Measurements from ENCODE around the gene CPEB4. TPM values are rescaled to one million over a fixed set of nuclear protein-coding genes. Genes with fewer than 3 reads are reported as not detected.

The CPEB4 gene
- total RNA-seq, 1 donor from 2014 or later = 14.1 TPM

DNA sequence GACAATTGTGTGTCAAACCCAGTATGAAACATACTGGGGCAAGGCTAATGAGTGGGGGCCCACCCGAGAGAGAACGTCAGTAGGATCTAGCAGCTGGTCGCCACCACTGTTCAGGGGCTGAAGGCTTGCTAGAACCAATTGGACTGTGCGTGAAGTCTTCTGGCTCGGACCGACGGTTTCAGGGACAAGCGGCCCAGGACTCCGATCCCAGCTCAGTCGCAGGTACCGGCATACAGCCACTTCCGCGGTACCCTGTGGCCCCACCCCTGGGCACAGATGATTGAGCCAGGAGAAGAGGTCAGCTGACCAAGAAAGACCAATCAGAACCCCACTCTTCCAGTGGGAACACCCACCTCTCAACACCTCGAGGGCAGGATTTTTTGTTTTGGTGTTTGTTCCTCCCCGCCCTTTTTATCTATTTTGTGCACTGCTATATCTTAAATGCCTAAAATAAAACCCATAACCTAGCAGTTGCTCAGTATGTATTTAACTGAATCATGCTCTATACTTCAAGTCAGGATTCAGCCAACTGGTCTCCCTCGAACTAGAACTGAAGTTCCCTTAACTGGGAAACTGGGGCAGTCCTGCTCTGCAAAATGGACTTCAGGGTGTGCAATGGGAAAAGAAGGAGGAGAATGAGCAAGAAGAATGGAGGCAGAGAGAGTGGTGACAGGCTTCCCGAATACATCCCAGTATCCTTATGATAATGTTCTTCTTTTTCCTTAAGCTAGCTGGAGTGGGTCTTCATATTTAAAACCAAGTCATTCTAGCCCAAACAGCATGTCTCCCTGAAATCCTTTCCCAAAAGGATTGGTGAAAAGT lies 21.1 kb upstream of the CPEB4 start:
- DNase-seq (ENCODE audit: low spot score) = no peak
- Mint-ChIP-seq H3K4me1 (ENCODE audit: low read depth) (no peaks in the 10 kb centered on the region), H3K36me3 (ENCODE audit: low read depth) (no peaks in the 10 kb centered on the region)

DNA sequence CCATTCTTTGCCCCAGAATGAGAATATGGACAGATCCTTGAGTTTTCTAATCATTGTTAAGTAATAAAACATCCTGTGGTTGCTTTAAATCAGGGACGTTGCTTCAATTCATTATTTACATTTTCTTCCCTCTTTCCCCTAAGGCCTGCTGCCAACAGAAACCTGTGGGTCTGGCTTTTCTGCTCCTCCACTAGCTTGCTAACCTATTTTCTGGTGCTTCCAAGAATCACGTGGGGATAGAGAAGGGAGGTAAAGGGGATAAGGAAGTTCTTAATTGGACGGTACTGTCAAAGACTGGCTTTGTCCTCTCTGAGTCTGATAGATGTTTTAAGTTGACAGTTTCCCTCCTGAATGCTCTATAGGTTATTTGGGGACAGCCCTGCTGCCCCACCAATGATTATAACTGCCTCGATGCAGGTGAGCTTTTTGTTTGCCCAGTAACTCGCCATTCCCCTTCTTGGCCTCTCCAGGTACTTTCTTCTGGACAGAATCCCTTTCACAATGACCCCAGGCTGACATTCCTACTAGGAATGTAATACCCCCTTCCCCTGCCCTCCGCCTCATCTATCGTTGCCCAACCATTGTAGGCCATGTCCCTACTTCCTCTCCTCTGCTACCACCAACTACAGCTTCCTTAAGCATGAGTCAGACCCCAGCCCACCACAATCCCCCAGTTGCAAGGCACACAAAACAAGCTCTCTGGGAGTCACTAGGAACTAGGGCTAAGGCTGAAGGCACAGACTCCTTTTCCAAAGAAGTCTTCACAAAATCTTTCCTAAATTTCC lies 19.9 kb upstream of the CPEB4 start:
- peaks cover 10% of the 10 kb centered on the region for H3K27me3 Mint-ChIP-seq (ENCODE audit: insufficient read depth)
- H3K27ac Mint-ChIP-seq = no peak overlapping the region
- no peaks in the 10 kb centered on the region for H3K36me3 Mint-ChIP-seq (ENCODE audit: low read depth)
- no peaks in the 10 kb centered on the region for H3K9me3 Mint-ChIP-seq
- DNase-seq (ENCODE audit: low spot score) = no peak
- intact Hi-C loops (cut with micrococcal nuclease) = no loop called here
- H3K4me3 Mint-ChIP-seq = no peak overlapping the region
- H3K4me1 Mint-ChIP-seq (ENCODE audit: low read depth) = no peaks in the 10 kb centered on the region

More for the DNA sequence above, 21.1 kb upstream of the CPEB4 start:
- no peak overlapping the region for H3K27ac Mint-ChIP-seq
- intact Hi-C loops (cut with micrococcal nuclease) = no loop called here
- no peaks in the 10 kb centered on the region for H3K9me3 Mint-ChIP-seq
- H3K27me3 Mint-ChIP-seq (ENCODE audit: insufficient read depth) = peaks cover 8% of the 10 kb centered on the region
- H3K4me3 Mint-ChIP-seq = no peak overlapping the region

DNA sequence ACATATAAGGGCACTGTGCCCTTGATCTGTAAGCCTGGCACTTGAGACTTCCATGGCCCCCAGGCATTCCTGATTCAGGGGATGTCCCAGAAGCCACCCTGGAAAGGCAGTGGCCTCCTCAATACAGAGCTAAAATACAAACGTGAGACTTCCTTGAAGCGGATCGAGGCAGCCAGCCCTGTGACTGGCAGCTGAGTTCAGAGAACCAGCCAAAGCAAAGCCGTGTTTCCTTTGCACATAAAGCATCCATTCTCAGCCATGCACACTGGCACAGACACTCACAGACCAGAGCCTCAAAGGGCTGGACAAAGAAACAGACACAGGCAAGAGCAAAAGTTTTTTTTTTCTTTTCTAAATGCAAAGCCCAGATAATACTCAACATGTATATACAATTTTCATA lies 18.8 kb upstream of the CPEB4 start:
- Mint-ChIP-seq H3K36me3 (ENCODE audit: low read depth) (no peaks in the 10 kb centered on the region), H3K4me1 (ENCODE audit: low read depth) (no peaks in the 10 kb centered on the region), H3K27ac (no peak overlapping the region), H3K9me3 (no peaks in the 10 kb centered on the region), H3K4me3 (no peak overlapping the region), H3K27me3 (ENCODE audit: insufficient read depth) (peaks cover 10% of the 10 kb centered on the region)
- no peak for DNase-seq (ENCODE audit: low spot score)
- intact Hi-C loops (cut with micrococcal nuclease) = no loop called here

DNA sequence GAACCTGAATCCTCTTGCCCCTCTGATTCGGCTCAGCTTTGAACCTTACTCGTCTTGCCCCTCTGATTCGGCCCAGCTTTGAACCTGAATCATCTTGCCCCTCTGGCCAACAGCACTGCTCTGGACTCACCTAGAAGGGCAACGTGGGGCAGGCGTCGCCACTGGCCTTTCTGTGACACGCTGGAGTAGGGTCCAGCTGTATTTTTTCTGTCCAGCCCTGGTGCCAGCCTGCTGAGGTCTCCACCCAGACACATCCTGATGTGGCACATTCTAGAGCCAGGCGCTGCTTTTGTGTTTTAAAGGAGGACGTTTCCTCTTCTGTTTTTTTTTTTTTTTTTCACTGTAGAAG lies 15.2 kb upstream of the CPEB4 start:
- no peak overlapping the region for H3K4me3 Mint-ChIP-seq
- H3K27ac Mint-ChIP-seq = no peak overlapping the region
- no peaks in the 10 kb centered on the region for H3K36me3 Mint-ChIP-seq (ENCODE audit: low read depth)
- no peak for DNase-seq (ENCODE audit: low spot score)
- H3K27me3 Mint-ChIP-seq (ENCODE audit: insufficient read depth) = peaks cover 10% of the 10 kb centered on the region
- H3K9me3 Mint-ChIP-seq = no peaks in the 10 kb centered on the region
- intact Hi-C loops (cut with micrococcal nuclease) = no loop called here
- H3K4me1 Mint-ChIP-seq (ENCODE audit: low read depth) = no peaks in the 10 kb centered on the region

DNA sequence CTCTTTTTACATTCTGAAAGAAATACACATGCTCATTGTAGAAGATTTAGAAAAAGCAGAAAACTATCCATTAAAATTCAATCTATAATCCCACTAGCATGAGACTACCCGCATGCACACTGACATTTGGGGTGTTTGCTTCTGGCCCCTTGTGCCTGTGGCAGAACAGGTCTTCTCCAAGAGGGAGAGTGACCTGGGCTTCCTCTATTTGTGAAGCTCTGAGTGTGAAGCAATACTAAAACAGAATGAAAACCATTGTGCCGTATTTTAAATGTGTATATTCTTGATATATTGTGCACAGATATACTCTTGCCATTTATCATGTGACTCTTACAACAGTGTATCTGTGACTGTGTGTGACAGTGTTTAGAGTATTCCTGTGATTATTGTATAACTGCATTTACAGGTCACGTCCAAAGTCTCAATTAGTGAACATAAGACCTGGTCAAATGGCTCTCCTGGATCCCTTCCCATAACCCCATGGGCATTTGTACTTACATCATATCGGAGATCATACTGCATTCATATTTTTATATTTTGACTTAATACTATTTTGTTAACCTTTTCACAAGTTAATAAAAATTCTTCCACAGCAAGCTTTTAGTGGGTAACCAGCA lies 14.7 kb upstream of the CPEB4 start:
- Mint-ChIP-seq H3K27me3 (ENCODE audit: insufficient read depth) (peaks cover 8% of the 10 kb centered on the region), H3K4me3 (no peak overlapping the region), H3K4me1 (ENCODE audit: low read depth) (no peaks in the 10 kb centered on the region), H3K36me3 (ENCODE audit: low read depth) (no peaks in the 10 kb centered on the region), H3K9me3 (no peaks in the 10 kb centered on the region), H3K27ac (no peak overlapping the region)
- intact Hi-C loops (cut with micrococcal nuclease) = no loop called here
- DNase-seq (ENCODE audit: low spot score) = no peak

DNA sequence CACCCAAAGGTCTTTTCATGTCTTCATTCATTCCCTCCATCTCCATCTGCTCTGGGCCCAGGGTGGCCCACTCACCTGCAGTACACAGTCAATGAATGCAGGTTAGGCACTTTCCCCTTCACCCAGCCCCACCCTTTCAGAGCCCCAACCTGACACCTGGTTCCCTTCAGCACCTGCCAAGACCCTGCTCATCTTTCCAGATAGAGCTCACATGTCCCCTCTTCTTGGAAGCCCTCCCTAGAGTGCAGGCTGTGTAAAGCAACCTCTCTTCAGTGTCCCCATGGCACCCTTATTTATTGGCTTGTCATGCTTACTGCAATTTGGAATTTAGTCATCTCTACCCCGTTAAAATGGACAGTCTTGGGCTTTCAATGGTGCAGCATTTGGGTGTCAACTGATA lies 13.0 kb upstream of the CPEB4 start:
- no peak overlapping the region for H3K4me3 Mint-ChIP-seq
- no peak for DNase-seq (ENCODE audit: low spot score)
- no peaks in the 10 kb centered on the region for H3K9me3 Mint-ChIP-seq
- H3K4me1 Mint-ChIP-seq (ENCODE audit: low read depth) = no peaks in the 10 kb centered on the region
- H3K27ac Mint-ChIP-seq = no peak overlapping the region
- H3K27me3 Mint-ChIP-seq (ENCODE audit: insufficient read depth) = peaks cover 5% of the 10 kb centered on the region
- H3K36me3 Mint-ChIP-seq (ENCODE audit: low read depth) = no peaks in the 10 kb centered on the region
- intact Hi-C loops (cut with micrococcal nuclease) = no loop called here

DNA sequence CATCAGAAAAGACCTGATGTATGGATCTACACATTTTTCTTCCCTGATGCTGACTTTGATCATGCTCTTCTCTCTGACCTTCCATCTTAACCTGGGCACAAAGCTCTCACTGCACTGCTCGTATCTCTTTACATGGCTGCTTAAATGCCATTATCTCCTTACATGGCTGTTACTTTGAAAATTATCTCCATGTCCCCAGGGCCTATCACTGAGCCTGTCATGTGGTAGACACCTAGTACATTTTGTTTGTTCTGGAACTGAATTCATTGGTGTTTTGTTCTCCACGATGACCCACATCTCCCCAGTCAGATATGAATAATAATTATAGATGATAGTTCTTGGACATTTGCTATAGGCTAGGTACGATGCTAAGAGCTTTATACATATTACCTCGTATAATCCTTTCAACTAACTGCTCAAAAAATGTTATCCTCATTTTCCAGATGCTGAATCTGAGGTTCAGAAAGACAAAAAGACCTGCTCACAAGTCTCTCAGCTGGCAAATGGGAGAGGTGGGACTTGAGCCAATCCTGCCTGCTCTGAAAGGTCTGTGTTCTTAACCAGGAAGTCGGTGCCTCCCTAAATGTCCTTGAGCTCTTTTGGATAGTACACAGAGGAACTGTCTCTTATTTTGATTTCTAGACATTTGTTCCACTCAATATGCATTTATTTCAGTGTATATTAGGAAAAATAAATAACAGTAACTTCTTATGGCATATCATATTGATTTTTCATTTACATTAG lies 9.8 kb upstream of the CPEB4 start:
- Mint-ChIP-seq H3K4me1 (ENCODE audit: low read depth) (peaks cover 7% of the 10 kb centered on the region), H3K4me3 (no peak overlapping the region), H3K27me3 (ENCODE audit: insufficient read depth) (peaks cover 3% of the 10 kb centered on the region), H3K9me3 (peaks cover 13% of the 10 kb centered on the region), H3K36me3 (ENCODE audit: low read depth) (peaks cover 8% of the 10 kb centered on the region), H3K27ac (no peak overlapping the region)
- intact Hi-C loops (cut with micrococcal nuclease) = no loop called here
- DNase-seq (ENCODE audit: low spot score) = no peak

DNA sequence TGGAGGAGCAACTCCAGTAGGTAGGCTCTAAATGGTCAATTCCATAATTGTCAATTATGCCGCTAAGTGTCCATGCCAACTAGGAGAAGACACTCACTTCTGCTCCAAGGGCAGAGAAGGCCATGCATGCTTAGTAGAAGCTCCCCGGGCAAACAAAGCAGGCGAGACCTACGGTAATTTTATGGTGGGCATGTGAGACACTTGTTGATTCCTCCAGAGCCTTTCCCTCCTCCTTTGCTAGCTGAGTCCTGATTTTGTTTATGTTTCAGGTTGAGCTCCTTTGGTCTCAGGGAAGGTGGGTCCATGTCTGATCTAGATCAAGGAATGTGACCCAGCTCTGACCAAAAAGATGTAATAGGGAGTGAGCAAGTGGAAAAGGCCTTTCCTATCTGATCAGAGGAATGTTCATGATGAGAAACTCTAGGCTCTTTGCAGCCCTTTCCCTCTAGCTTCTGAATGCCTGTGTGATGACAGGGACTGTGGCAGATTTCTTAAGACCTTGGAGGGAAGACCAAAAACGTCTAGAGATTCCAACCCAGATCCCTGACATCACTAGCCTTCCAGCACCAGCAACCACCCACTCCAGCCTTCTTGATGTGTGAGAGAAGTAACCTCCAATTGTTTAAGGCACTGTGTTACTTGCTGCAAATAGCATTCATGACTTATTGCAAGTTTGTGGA lies 7.7 kb upstream of the CPEB4 start:
- intact Hi-C loops (cut with micrococcal nuclease) = loop anchor here (10.0 kb wide), 2 partner anchors 736 to 1106 kb away; partner anchors contain the start of genes BNIP1 and DUSP1
- peaks cover 3% of the 10 kb centered on the region for H3K27me3 Mint-ChIP-seq (ENCODE audit: insufficient read depth)
- H3K4me3 Mint-ChIP-seq = no peak overlapping the region
- no peak overlapping the region for H3K27ac Mint-ChIP-seq
- peaks cover 13% of the 10 kb centered on the region for H3K36me3 Mint-ChIP-seq (ENCODE audit: low read depth)
- H3K9me3 Mint-ChIP-seq = peaks cover 25% of the 10 kb centered on the region
- DNase-seq (ENCODE audit: low spot score) = no peak
- peaks cover 28% of the 10 kb centered on the region for H3K4me1 Mint-ChIP-seq (ENCODE audit: low read depth)

DNA sequence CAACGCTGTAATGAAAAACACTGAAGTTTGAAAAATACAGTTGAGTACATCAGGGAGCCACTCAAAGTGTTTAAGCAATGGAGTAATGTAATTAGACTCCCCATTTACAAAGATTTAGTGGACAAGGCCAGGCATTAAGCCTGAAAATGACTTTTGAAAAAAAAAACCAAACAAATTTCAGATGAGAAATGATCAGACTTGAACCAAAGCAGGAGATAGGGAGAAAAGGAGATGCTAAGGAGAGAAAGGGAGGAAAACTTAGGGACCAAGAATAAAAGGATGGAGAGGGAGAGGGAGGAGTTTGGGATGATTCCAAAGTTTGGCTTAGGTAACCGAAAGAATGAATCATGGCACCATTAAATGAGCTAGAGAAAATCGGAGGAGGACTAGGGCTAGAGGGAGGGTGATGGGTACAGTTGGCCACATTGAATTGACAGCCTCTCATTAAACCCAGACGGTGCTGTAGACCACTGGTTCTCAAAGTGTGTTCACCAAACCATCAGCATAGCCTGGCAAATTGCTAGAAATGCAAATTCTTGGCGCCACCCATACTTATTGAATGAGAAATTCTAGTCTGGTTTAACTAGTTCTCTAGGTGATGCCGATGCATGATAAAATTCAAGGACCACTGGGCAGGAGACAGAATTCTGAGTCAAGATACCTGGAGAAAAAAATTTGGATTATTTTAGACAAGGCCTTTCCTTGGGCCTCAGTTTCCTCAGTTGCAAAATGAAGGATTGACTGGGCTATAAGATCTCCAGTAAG lies 6.2 kb upstream of the CPEB4 start:
- Mint-ChIP-seq H3K27ac (no peak overlapping the region), H3K4me1 (ENCODE audit: low read depth) (peaks cover 43% of the 10 kb centered on the region), H3K4me3 (no peak overlapping the region), H3K36me3 (ENCODE audit: low read depth) (peaks cover 13% of the 10 kb centered on the region), H3K27me3 (ENCODE audit: insufficient read depth) (no peaks in the 10 kb centered on the region), H3K9me3 (peaks cover 25% of the 10 kb centered on the region)
- intact Hi-C loops (cut with micrococcal nuclease) = loop anchor here (10.0 kb wide), 2 partner anchors 737 to 1107 kb away; partner anchors contain the start of genes BNIP1 and DUSP1
- DNase-seq (ENCODE audit: low spot score) = no peak

DNA sequence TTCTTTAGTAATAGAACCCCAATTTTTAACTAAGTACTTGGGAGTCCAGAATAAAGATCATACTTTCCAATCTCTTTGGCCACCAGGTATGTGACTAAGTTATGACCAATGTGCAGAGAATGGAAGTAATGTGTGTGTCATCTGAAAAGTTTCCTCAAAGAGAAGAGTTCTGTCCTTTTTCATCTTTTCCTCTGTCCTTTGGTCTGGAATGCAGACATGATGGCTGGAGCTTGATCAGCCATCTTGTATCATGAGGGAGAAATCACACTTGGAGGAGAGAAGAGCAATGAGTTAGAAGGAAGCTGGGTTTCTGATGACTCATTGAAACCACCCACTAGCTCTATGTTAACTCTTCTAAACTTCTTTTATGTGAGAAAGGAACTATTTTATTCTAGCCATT lies 5.5 kb upstream of the CPEB4 start:
- H3K9me3 Mint-ChIP-seq = peaks cover 25% of the 10 kb centered on the region
- H3K4me3 Mint-ChIP-seq = no peak overlapping the region
- H3K36me3 Mint-ChIP-seq (ENCODE audit: low read depth) = peaks cover 13% of the 10 kb centered on the region
- intact Hi-C loops (cut with micrococcal nuclease) = loop anchor here (10.0 kb wide), 2 partner anchors 738 to 1108 kb away; partner anchors contain the start of genes BNIP1 and DUSP1
- DNase-seq (ENCODE audit: low spot score) = no peak
- no peak overlapping the region for H3K27ac Mint-ChIP-seq
- H3K27me3 Mint-ChIP-seq (ENCODE audit: insufficient read depth) = no peaks in the 10 kb centered on the region
- H3K4me1 Mint-ChIP-seq (ENCODE audit: low read depth) = peaks cover 48% of the 10 kb centered on the region

DNA sequence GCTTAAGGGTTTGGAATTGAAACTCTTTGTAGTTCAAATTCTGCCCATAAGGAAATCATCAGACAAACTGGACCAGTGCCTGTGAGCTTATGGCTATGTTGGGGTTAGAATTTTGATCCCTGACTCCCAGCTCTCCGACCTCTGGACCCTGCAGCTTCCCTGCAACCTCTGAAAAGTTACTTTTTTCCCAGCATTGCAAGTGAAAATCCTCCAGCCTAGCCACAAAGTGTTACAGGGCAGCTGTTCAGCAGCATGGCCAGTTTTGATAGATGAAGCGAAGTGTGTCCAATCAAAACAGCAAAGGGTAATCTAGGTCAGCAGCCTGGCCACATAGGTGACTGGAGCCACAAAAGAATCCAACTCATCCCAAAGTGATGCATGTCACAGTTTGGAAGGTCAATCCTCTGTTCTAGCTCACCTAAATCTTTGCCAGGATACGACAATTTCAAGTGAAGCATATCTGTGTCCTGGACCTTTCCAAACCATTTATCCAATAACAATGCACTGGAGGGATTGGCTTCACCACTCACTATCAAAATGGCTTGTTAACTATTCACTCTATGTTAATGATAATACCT lies 4.7 kb upstream of the CPEB4 start:
- no peak overlapping the region for H3K4me3 Mint-ChIP-seq
- no peaks in the 10 kb centered on the region for H3K27me3 Mint-ChIP-seq (ENCODE audit: insufficient read depth)
- H3K36me3 Mint-ChIP-seq (ENCODE audit: low read depth) = peaks cover 13% of the 10 kb centered on the region
- peaks cover 53% of the 10 kb centered on the region for H3K4me1 Mint-ChIP-seq (ENCODE audit: low read depth)
- peaks cover 25% of the 10 kb centered on the region for H3K9me3 Mint-ChIP-seq
- intact Hi-C loops (cut with micrococcal nuclease) = loop anchor here (10.0 kb wide), 2 partner anchors 739 to 1109 kb away; partner anchors contain the start of genes BNIP1 and DUSP1
- no peak overlapping the region for H3K27ac Mint-ChIP-seq
- no peak for DNase-seq (ENCODE audit: low spot score)

Measured in activated T-helper 1 cell treated with anti-CD3 and anti-CD28 coated beads, Interleukin-12 subunit alpha, Interleukin-12 subunit beta, Interleukin-2, Interleukin-4 antibody, amounts not matched to agents 30 ng/mL and 10 ng/mL and 1 ng/mL, durations not matched to agents 14 hours and 24 hours and 36 hours (primary cell).